HepG2 (cell line): ENCODE results near the gene KCNH1. TPM values are rescaled to one million over a fixed set of nuclear protein-coding genes. Genes with fewer than 3 reads are reported as not detected.

ENCODE experiments used
- DNMT3B ChIP-seq: conservative IDR thresholded peaks from 2 replicates; pipeline ENCODE4 v1.6.1; 2016; ENCODE audit warnings: missing biosample characterization, control low read depth
- EED ChIP-seq: sonication (generic); formaldehyde crosslinking; IDR thresholded peaks from 2 replicates; pipeline ENCODE4 v1.5.0; 2020; ENCODE audit warnings: mild to moderate bottlenecking, missing genetic modification reagents
- GATA4 ChIP-seq: sonication (generic); IDR thresholded peaks from 2 replicates; pipeline ENCODE4 v1.6.1; 2016; ENCODE audit warnings: antibody characterized with exemption, low read depth, borderline replicate concordance
- GMEB1 ChIP-seq: sonication (generic); formaldehyde crosslinking; IDR thresholded peaks from 2 replicates; pipeline ENCODE4 v1.5.1; 2020; ENCODE audit warnings: missing genetic modification reagents, mild to moderate bottlenecking, borderline replicate concordance
- HOXD1 ChIP-seq: sonication (generic); formaldehyde crosslinking; IDR thresholded peaks from 2 replicates; pipeline ENCODE4 v1.5.0; 2020; ENCODE audit warnings: missing genetic modification reagents
- IRF2 ChIP-seq: IDR thresholded peaks from 2 replicates; pipeline ENCODE4 v1.6.1; 2018; ENCODE audit warnings: missing genetic modification reagents, missing compliant biosample characterization
- IRX3 ChIP-seq: sonication (generic); formaldehyde crosslinking; IDR thresholded peaks from 2 replicates; pipeline ENCODE4 v1.8.1; 2023; ENCODE audit warnings: mild to moderate bottlenecking, low read depth, missing genetic modification reagents, borderline replicate concordance
- LBX2 ChIP-seq: sonication (generic); formaldehyde crosslinking; IDR thresholded peaks from 2 replicates; pipeline ENCODE4 v1.5.0; 2020; ENCODE audit warnings: missing genetic modification reagents, mild to moderate bottlenecking, borderline replicate concordance
- MAF1 ChIP-seq: sonication (generic); formaldehyde crosslinking; IDR thresholded peaks from 2 replicates; pipeline ENCODE4 v1.5.0; 2020; ENCODE audit warnings: missing genetic modification reagents, borderline replicate concordance
- MTA3 ChIP-seq: sonication (generic); formaldehyde crosslinking; IDR thresholded peaks from 2 replicates; pipeline ENCODE4 v1.4.0; 2020; ENCODE audit warnings: missing genetic modification reagents
- NFYB ChIP-seq: sonication (generic); formaldehyde crosslinking; IDR thresholded peaks from 2 replicates; pipeline ENCODE4 v1.4.0; 2020; ENCODE audit warnings: missing genetic modification reagents
- NRL ChIP-seq: sonication (generic); formaldehyde crosslinking; IDR thresholded peaks from 2 replicates; pipeline ENCODE4 v1.5.0; 2020; ENCODE audit warnings: missing genetic modification reagents, mild to moderate bottlenecking, moderate library complexity, borderline replicate concordance
- RAD21 ChIP-seq: fragments of 450-650 bp; formaldehyde crosslinking; IDR thresholded peaks from 2 replicates; pipeline ENCODE4 v1.5.0; 2020; ENCODE audit warnings: mild to moderate bottlenecking
- SMAD9 ChIP-seq: sonication (generic); formaldehyde crosslinking; IDR thresholded peaks from 2 replicates; pipeline ENCODE4 v1.5.1; 2020; ENCODE audit warnings: mild to moderate bottlenecking, missing genetic modification reagents
- SP140L ChIP-seq: sonication (generic); formaldehyde crosslinking; IDR thresholded peaks from 2 replicates; pipeline ENCODE4 v1.4.0; 2020; ENCODE audit warnings: missing genetic modification reagents, borderline replicate concordance
- SRF ChIP-seq: IDR thresholded peaks from 2 replicates; pipeline ENCODE4 v1.6.1; 2011; ENCODE audit warnings: mild to moderate bottlenecking, low read depth, low read length, moderate library complexity
- SRSF4 ChIP-seq: fragments of 200-400 bp; formaldehyde crosslinking; IDR thresholded peaks from one replicate; pipeline ENCODE4 v1.6.1; 2018; ENCODE audit warnings: mild to moderate bottlenecking, low read depth, low read length, moderate library complexity; ENCODE audit not compliant: poor library complexity, severe bottlenecking
- TBX2 ChIP-seq: sonication (generic); formaldehyde crosslinking; IDR thresholded peaks from 2 replicates; pipeline ENCODE4 v1.5.0; 2020; ENCODE audit warnings: missing genetic modification reagents, mild to moderate bottlenecking, borderline replicate concordance
- ZBTB7B ChIP-seq: sonication (generic); formaldehyde crosslinking; IDR thresholded peaks from 2 replicates; pipeline ENCODE4 v1.4.0; 2020; ENCODE audit warnings: missing genetic modification reagents
- ZBTB8A ChIP-seq: sonication (generic); formaldehyde crosslinking; IDR thresholded peaks from 2 replicates; pipeline ENCODE4 v1.4.0; 2020; ENCODE audit warnings: mild to moderate bottlenecking, low read depth, missing genetic modification reagents, borderline replicate concordance
- ZMYM3 ChIP-seq: sonication (generic); formaldehyde crosslinking; IDR thresholded peaks from 2 replicates; pipeline ENCODE4 v1.5.1; 2020; ENCODE audit warnings: mild to moderate bottlenecking, missing genetic modification reagents
- ZNF451 ChIP-seq: sonication (generic); formaldehyde crosslinking; IDR thresholded peaks from 2 replicates; pipeline ENCODE4 v1.5.0; 2020; ENCODE audit warnings: mild to moderate bottlenecking, missing genetic modification reagents
- ZNF598 ChIP-seq: sonication (generic); formaldehyde crosslinking; IDR thresholded peaks from 2 replicates; pipeline ENCODE4 v1.5.1; 2020; ENCODE audit warnings: mild to moderate bottlenecking, missing genetic modification reagents, borderline replicate concordance
- ZNF660 ChIP-seq: sonication (generic); formaldehyde crosslinking; IDR thresholded peaks from 2 replicates; pipeline ENCODE4 v1.5.1; 2020; ENCODE audit warnings: mild to moderate bottlenecking, low read depth, missing genetic modification reagents, borderline replicate concordance
- ZSCAN21 ChIP-seq: sonication (generic); formaldehyde crosslinking; IDR thresholded peaks from 2 replicates; pipeline ENCODE4 v1.8.0; 2022; ENCODE audit warnings: mild to moderate bottlenecking, missing genetic modification reagents, moderate library complexity, borderline replicate concordance
- polyA plus RNA-seq, 8 experiments: library from polyadenylated mRNA; depleted of rRNA in 3 of 8; stranded (reverse) in 7 of 8; unstranded in 1 of 8; fragments of >200 nt; fragmentation: Illumina TruSeq in 4 of 8; extraction: Trizol in 4 of 8; gene quantifications; 2 replicates each; pipeline versions ENCODE4 v1.2.1 to v1.2.3, GENCODE V29; 2011 to 2016; ENCODE audit warnings: low read depth in 4 of 8, missing spikeins in 1 of 8, mixed read lengths in 1 of 8; ENCODE audit not compliant: insufficient read depth in 1 of 8
- total RNA-seq, 5 experiments: library from RNA; depleted of rRNA; stranded (reverse); fragments of >200 nt; fragmentation: Illumina TruSeq; extraction: Trizol; gene quantifications; 2 replicates each; pipeline ENCODE4 v1.2.3, GENCODE V29; 2016; ENCODE audit warnings: low read depth in 1 of 5
- TF ChIP-seq, protein P1 (sequence below): sonication (generic); formaldehyde crosslinking; IDR thresholded peaks from 2 replicates; pipeline ENCODE4 v1.8.1; 2023; ENCODE audit warnings: missing genetic modification reagents, inconsistent platforms, borderline replicate concordance
- TF ChIP-seq, protein P2 (sequence below): sonication (generic); IDR thresholded peaks from 2 replicates; pipeline ENCODE4 v1.6.1; 2016; ENCODE audit warnings: low read depth, borderline replicate concordance

KCNH1 gene
- total and polyA plus RNA-seq, 2 of the 13 experiments (the other 11 are each of a cell fraction or from before 2014, with no cell fraction given) = not detected

GRCh38 chr1:211133836-211134669 is at the start of gene KCNH1 (continued):
- TF ChIP-seq, protein P1, sequence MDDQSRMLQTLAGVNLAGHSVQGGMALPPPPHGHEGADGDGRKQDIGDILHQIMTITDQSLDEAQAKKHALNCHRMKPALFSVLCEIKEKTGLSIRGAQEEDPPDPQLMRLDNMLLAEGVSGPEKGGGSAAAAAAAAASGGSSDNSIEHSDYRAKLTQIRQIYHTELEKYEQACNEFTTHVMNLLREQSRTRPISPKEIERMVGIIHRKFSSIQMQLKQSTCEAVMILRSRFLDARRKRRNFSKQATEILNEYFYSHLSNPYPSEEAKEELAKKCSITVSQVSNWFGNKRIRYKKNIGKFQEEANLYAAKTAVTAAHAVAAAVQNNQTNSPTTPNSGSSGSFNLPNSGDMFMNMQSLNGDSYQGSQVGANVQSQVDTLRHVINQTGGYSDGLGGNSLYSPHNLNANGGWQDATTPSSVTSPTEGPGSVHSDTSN (CRISPR knock-in tag) = no peak
- TF ChIP-seq NRL (CRISPR knock-in tag) (no peak), ZNF451 (CRISPR knock-in tag) (peak; percentile 91), ZMYM3 (CRISPR knock-in tag) (no peak), DNMT3B (CRISPR knock-in tag) (no peak), ZNF660 (CRISPR knock-in tag) (no peak), SRSF4 (no peak), MTA3 (no peak), IRX3 (CRISPR knock-in tag) (no peak), HOXD1 (CRISPR knock-in tag) (no peak), LBX2 (CRISPR knock-in tag) (no peak), TBX2 (CRISPR knock-in tag) (peak; percentile 20; the same call in 1 of the 2 replicates), ZBTB7B (peak; percentile 89), GMEB1 (no peak), NFYB (CRISPR knock-in tag) (no peak), EED (CRISPR knock-in tag) (no peak), ZNF598 (CRISPR knock-in tag) (no peak), SP140L (no peak), GATA4 (no peak), SMAD9 (CRISPR knock-in tag) (no peak), MAF1 (CRISPR knock-in tag) (no peak), RAD21 (CRISPR knock-in tag) (peak; percentile 99), ZBTB8A (CRISPR knock-in tag) (no peak), SRF (no peak), ZSCAN21 (CRISPR knock-in tag) (peak; percentile 78; the same call in 1 of the 2 replicates), IRF2 (CRISPR knock-in tag) (0 out of 2 replicates have a peak, but pooled peaks have one; percentile 31)
- TF ChIP-seq, protein P2, sequence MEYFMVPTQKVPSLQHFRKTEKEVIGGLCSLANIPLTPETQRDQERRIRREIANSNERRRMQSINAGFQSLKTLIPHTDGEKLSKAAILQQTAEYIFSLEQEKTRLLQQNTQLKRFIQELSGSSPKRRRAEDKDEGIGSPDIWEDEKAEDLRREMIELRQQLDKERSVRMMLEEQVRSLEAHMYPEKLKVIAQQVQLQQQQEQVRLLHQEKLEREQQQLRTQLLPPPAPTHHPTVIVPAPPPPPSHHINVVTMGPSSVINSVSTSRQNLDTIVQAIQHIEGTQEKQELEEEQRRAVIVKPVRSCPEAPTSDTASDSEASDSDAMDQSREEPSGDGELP = no peak
